SHP77 treated with DMSO at 0.1 percent for 48 hours (cell line): ENCODE measurements around the gene CYBA.
"Not testable (repeated sequence)": the region's sequence is repeated elsewhere in the genome, so short reads cannot be mapped to it uniquely, and the experiment has no call there.

Experiments used
- DNase-seq: peaks from one replicate; lab custom pipeline; 2025; lab: John Stamatoyannopoulos, UW

The CYBA gene

GRCh38 chr16:88613293-88613692 lies 37.6 kb downstream of the CYBA start:
- DNase-seq, result no peak

DNA sequence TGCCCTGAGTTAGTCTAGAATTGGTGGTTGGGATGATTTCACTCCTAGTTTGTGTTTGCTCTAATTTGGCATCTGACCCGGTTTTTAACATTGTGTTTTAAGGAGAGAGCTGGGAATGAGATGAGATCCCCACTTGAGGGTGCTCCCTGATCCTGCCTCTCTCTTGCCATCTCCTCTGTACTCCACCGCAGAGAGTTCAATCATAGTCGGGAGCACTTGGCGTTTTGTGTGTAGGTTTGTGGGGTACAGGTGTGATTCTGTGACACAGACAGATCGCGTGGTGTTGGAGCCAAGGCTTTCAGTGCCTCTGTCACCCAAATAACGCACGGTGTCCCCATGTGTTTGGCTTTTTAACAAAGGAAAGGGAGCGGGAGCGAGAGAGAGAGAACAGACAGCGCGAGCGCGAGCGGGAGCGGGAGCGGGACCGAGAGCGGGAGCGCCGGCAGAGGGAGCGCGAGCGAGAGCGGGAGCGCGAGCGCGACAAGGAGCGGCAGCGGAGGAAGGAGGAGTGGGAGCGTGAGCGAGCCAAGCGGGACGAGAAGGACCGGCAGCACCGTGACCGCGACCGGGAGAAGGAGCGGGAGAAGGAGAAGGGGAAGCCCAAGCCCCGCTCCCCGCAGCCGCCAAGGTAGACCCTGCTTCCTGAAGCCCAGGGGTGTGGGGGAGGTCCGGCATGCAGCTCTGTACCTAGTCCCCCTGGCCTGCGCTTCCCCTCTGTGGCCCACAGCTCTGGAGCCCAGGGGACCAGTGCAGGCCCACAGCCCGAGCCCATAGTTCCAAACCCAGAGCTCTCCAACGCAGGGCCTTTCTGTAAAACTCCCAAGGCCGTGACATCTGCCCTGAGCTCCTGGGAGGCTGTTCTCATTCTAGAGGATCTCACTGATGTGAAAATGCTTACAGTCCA lies 39.7 kb downstream of the CYBA start:
- no peak for DNase-seq

- DNase-seq, result no peak
These were observed 40.8 kb downstream of the CYBA start for GRCh38 chr16:88610080-88610479.

DNA sequence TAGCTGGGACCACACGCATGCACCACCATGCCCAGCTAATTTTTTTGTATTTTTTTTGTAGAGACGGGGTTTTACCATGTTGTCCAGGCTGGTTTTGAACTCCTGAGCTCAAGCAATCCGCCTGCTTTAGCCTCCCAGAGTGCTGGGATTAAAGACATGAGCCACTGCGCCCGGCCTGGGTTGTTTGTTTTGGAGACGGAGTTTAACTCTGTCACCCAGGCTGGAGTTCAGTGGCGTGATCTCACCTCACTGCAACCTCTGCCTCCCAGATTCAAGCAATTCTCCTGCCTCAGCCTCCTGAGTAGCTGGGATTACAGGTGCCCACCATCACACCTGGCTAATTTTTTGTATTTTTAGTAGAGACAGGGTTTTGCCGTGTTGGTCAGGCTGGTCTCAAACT lies 41.4 kb downstream of the CYBA start:
- not testable (repeated sequence) for DNase-seq

- no peak for DNase-seq
These were observed 42.8 kb downstream of the CYBA start for GRCh38 chr16:88608076-88608475.

DNA sequence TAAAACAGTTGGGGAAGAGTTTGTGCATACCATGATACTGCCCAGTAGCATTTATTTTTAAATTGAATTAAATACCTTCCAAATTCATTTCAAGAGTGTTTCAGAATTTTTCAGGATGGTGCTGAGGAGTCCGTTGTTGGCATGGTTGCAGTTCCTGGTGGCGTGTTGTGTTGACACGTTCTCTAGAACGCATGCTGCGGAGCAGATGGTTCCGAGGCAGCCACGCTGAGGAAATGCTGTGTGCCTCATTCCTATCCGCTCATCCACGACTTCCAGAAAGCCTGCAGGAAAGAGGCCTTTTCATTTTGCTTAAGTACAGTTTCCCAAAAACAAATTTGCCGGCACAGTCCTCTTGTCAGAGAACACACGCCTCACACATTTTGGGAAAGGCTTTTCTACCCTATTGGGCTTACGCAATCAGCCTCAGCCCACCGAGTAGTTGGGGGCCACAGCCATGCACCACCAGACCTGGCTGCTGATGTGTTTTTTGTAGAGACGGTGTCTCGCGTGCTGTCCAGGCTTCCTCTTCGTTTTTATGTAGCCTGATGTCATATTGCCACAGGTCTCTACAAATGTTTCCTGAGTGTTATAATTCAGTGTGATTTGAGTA lies 44.6 kb downstream of the CYBA start:
- DNase-seq, result no peak

DNA sequence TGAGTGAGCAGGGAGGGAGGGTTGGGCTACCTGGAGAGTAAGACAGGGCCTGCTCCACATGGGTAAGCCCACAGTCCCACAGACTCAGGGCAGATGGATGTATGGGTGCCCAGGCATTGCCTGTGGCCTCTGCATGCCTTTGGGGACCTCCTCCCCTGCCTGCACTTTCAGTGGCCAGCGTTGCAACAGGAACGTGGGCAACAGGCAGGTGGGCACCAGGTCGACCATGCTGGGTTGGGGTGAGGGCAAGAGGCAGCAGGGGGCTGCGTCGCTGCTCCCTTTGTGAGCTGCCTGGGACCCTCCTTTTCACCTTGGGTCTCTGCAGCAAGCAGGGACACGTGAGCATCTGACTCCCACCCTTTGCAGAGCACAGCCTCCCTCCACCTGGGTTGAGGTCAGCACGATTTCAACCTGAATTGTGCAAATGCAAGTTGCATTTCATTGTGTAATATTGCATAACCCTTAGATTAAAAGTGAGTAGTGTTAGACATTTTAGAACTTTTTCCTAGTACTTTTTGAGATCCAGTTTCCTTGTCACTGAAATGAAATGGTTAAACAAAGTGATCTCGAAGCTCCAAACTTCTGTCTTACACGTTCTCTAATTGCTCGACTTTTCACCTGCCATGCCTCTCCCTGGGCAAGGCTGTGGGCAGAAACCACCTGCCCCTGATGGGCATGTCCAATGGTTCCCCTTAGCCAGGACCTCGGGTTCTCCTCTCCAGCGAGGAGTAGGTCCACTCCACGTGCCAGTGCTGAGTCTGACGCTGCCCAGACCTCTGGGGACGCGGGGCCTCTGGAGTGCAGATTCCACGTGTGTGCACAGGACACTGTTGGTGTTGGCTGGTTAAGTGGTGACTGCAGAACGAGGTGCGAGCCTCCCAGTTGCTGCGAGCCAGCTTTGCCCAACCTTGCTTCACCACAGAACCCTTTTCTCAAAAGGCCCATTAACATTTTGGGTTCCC lies 45.4 kb downstream of the CYBA start:
- no peak for DNase-seq

DNA sequence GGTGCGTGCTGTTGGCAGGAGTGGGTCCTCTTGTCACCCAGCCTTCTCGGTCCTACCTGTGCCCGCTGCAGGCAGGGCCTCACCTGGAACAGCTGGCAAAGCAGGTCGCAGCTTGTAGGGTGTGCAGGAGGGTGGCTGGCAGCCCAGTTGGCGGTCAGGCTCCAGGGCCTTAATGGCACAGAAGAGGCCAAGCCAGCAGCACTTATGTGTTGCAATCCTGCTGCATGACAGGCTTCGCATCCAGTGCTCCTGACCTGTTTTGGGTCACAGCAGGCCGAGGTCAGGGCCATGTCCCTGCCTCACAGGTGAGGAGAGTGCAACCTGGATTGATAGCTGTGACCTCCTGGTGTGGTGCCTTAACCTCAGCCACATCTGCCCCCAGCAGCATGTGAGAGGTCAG lies 48.8 kb downstream of the CYBA start:
- no peak for DNase-seq

GRCh38 chr16:88601313-88602036 lies 49.4 kb downstream of the CYBA start:
- no peak for DNase-seq

GRCh38 chr16:88600539-88600896 lies 50.3 kb downstream of the CYBA start:
- no peak for DNase-seq

GRCh38 chr16:88599825-88600538 lies 50.9 kb downstream of the CYBA start:
- no peak for DNase-seq

DNA sequence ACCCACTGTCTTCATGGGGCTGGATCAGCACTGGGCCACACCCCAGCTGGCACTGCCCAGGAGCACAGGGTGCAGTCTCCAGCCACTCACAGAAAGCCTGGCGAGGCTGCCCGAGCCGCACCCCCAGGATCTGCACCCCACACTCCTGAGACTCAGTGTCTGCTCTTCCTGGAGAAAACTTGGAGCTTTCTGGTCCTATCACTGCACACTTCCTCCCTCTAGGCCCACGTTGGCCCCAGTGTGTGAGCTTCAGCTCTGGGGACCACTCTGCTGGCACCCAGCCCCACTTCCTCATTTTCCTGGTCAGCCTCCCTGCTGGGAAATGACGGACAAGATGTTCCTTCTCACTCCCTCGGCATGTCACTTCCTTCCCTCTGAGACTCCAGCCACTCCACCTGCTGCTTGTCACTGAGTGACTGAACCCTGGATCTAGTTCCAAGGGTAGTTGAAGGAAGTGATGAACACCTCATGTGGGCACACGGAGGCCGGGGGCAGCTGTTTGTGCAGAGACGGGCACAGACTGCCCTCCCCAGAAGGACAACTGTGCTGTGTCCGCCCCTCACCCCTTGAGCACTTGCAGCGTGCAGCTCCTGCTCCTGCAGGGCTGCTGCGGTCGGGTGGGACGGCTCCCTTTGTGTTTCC lies 51.6 kb downstream of the CYBA start:
- no peak for DNase-seq

GRCh38 chr16:88597856-88598491 lies 52.9 kb downstream of the CYBA start:
- DNase-seq, result peak; percentile 53

- no peak for DNase-seq
These were observed 54.4 kb downstream of the CYBA start for GRCh38 chr16:88596483-88596882.

DNA sequence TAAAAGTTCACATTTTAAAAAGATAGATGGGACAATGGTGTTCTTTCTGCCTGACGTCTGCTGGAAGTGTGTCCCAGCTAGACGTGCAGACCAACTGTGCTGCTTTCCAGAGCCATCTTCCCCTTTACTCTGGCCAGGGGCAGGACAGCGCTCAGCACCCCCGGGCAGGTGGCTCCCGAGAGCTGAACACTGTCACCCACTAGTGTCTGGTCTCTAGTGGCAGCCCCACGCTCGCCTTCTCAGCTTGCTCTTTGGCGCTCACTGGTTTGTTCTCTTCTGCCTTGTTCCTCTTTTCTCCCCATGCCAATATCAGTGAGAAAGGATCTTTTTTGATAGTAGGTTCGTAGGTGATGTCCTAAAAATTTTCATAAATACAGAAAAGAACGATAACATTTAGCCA lies 54.9 kb downstream of the CYBA start:
- DNase-seq, result no peak

GRCh38 chr16:88595101-88595500 lies 55.8 kb downstream of the CYBA start:
- DNase-seq, result no peak

DNA sequence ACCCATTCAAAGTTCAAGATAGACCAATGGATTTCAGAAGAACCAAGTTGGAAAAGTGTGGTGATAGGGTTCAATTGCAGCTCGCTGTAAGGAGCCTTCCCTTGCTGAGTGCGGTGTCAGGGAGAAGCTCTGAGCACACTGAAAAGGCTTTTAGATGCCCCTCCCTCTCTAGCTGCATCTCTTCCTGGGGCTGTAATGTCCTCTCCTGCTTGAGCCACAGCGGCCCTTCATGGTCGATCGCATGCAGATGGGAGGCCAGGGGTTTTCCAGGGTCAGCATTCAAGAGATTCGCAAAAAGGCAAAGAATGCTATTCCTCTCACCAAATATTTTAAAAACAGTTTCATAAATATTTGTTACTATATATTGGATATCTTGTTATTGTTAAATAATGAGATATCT lies 56.9 kb downstream of the CYBA start:
- DNase-seq, result no peak

DNA sequence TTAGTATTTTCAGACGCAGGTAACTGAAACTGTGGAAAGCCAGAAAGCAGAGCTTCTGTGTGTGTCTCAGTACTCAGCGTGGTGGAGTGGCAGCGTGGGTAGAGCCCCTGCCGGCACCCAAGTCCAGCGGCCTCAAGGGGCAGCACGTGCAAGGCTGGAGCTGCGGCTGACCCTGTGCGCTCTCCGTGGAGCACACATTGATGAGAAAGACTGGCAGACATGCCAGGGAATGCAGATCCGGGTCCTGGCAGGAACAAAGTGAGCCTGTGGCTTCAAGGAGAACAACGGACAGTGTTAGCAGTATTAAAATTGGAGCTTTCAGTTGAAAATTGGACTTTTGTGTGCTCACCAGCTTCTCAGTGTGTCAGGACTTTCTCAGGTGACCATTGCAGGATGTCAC lies 57.4 kb downstream of the CYBA start:
- no peak for DNase-seq
